ENCODE results near the gene GPR141.

DNA sequence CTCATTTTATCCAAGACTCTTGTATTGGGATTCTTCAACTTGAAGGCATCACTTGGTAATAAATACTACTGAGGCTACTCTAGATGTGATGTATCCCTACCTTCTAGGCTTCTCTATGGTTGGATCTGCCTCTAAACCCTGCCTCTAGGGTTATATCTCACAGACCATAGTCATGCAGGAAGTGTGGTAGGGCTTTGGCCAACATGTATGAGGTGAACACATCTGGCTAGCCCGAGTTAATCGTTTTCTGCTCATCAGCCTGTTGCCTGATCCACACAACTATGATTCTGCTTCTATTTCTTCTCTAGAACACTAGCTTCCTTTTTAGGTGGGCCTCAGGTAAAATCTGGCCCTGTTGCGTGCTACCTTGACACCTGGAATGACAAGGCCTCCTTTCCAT, 86.2 kb downstream of the GPR141 start:
- TF ChIP-seq CTCF (IDR thresholded peaks at IDR 0.05): no peak
- no peak for TF ChIP-seq POLR2A (IDR thresholded peaks at IDR 0.05)
